HEK293 (cell line): ENCODE data around the gene ARMC7.

Source experiments
- PATZ1 ChIP-seq: fragments of 450-650 bp; formaldehyde crosslinking; IDR thresholded peaks from 2 replicates; pipeline ENCODE4 v1.5.1; 2016; ENCODE audit warnings: missing biosample characterization, missing genetic modification characterization
- PBX3 ChIP-seq: sonication (generic); formaldehyde crosslinking; IDR thresholded peaks from 2 replicates; pipeline ENCODE4 v1.8.1; 2022; ENCODE audit warnings: mild to moderate bottlenecking, moderate library complexity, missing genetic modification reagents
- SP3 ChIP-seq: fragments of 450-650 bp; formaldehyde crosslinking; IDR thresholded peaks from 2 replicates; pipeline ENCODE4 v1.5.1; 2016; ENCODE audit warnings: missing biosample characterization, missing genetic modification characterization
- YY1 ChIP-seq: fragments of 450-650 bp; formaldehyde crosslinking; IDR thresholded peaks from 2 replicates; pipeline ENCODE4 v1.5.1; 2018; ENCODE audit warnings: missing biosample characterization, missing genetic modification characterization
- ZBTB1 ChIP-seq: fragments of 450-650 bp; formaldehyde crosslinking; IDR thresholded peaks from 2 replicates; pipeline ENCODE4 v1.5.1; 2016; ENCODE audit warnings: missing biosample characterization, missing genetic modification characterization
- ZBTB44 ChIP-seq: fragments of 450-650 bp; IDR thresholded peaks from 2 replicates; pipeline ENCODE4 v1.5.1; 2018; ENCODE audit warnings: missing biosample characterization, mild to moderate bottlenecking, missing genetic modification characterization
- ZBTB48 ChIP-seq: fragments of 450-650 bp; formaldehyde crosslinking; IDR thresholded peaks from 2 replicates; pipeline ENCODE4 v1.5.1; 2016; ENCODE audit warnings: missing biosample characterization, missing genetic modification characterization
- ZFHX2 ChIP-seq: fragments of 450-650 bp; formaldehyde crosslinking; conservative IDR thresholded peaks from 2 replicates; pipeline ENCODE4 v1.5.1; 2016; ENCODE audit warnings: missing biosample characterization, missing genetic modification characterization
- ZFP41 ChIP-seq: fragments of 450-650 bp; formaldehyde crosslinking; IDR thresholded peaks from 2 replicates; pipeline ENCODE4 v1.5.1; 2016; ENCODE audit warnings: missing biosample characterization, missing genetic modification characterization, borderline replicate concordance
- ZIC2 ChIP-seq: fragments of 450-650 bp; formaldehyde crosslinking; IDR thresholded peaks from 2 replicates; pipeline ENCODE4 v1.5.1; 2016; ENCODE audit warnings: missing biosample characterization, missing genetic modification characterization
- ZNF121 ChIP-seq: fragments of 450-650 bp; formaldehyde crosslinking; IDR thresholded peaks from 2 replicates; pipeline ENCODE4 v1.5.1; 2016; ENCODE audit warnings: missing biosample characterization, missing genetic modification characterization
- ZNF133 ChIP-seq: fragments of 450-650 bp; formaldehyde crosslinking; IDR thresholded peaks from 2 replicates; pipeline ENCODE4 v1.5.1; 2016; ENCODE audit warnings: missing biosample characterization, missing genetic modification characterization
- ZNF148 ChIP-seq: fragments of 450-650 bp; formaldehyde crosslinking; IDR thresholded peaks from 2 replicates; pipeline ENCODE4 v1.5.0; 2017; ENCODE audit warnings: missing biosample characterization, missing genetic modification characterization, borderline replicate concordance
- ZNF174 ChIP-seq: fragments of 450-650 bp; formaldehyde crosslinking; IDR thresholded peaks from 2 replicates; pipeline ENCODE4 v1.5.0; 2017; ENCODE audit warnings: missing biosample characterization, mild to moderate bottlenecking, missing genetic modification characterization
- ZNF24 ChIP-seq: fragments of 450-650 bp; formaldehyde crosslinking; IDR thresholded peaks from 2 replicates; pipeline ENCODE4 v1.5.1; 2016; ENCODE audit warnings: missing biosample characterization, missing genetic modification characterization
- ZNF302 ChIP-seq: fragments of 450-650 bp; formaldehyde crosslinking; IDR thresholded peaks from 2 replicates; pipeline ENCODE4 v1.5.1; 2016; ENCODE audit warnings: missing biosample characterization, missing genetic modification characterization, low read depth
- ZNF366 ChIP-seq: fragments of 450-650 bp; formaldehyde crosslinking; conservative IDR thresholded peaks from 2 replicates; pipeline ENCODE4 v1.5.1; 2016; ENCODE audit warnings: missing biosample characterization, missing genetic modification characterization
- ZNF426 ChIP-seq: fragments of 450-650 bp; formaldehyde crosslinking; IDR thresholded peaks from 2 replicates; pipeline ENCODE4 v1.5.1; 2017; ENCODE audit warnings: missing biosample characterization, missing genetic modification characterization, mild to moderate bottlenecking, inconsistent platforms, moderate library complexity
- ZNF473 ChIP-seq: fragments of 450-650 bp; formaldehyde crosslinking; IDR thresholded peaks from 2 replicates; pipeline ENCODE4 v1.5.1; 2017; ENCODE audit warnings: missing biosample characterization, missing genetic modification characterization
- ZNF514 ChIP-seq: fragments of 450-650 bp; formaldehyde crosslinking; IDR thresholded peaks from 2 replicates; pipeline ENCODE4 v1.5.1; 2016; ENCODE audit warnings: missing biosample characterization, missing genetic modification characterization
- ZNF521 ChIP-seq: fragments of 450-650 bp; formaldehyde crosslinking; IDR thresholded peaks from 2 replicates; pipeline ENCODE4 v1.5.1; 2017; ENCODE audit warnings: missing biosample characterization, mild to moderate bottlenecking, missing genetic modification characterization
- ZNF610 ChIP-seq: fragments of 450-650 bp; formaldehyde crosslinking; IDR thresholded peaks from 2 replicates; pipeline ENCODE4 v1.5.1; 2016; ENCODE audit warnings: missing biosample characterization, missing genetic modification characterization, borderline replicate concordance
- ZNF623 ChIP-seq: fragments of 450-650 bp; formaldehyde crosslinking; IDR thresholded peaks from 2 replicates; pipeline ENCODE4 v1.5.1; 2016; ENCODE audit warnings: missing biosample characterization, missing genetic modification characterization
- ZNF624 ChIP-seq: fragments of 450-650 bp; formaldehyde crosslinking; IDR thresholded peaks from 2 replicates; pipeline ENCODE4 v1.5.1; 2017; ENCODE audit warnings: missing biosample characterization, missing genetic modification characterization
- ZNF639 ChIP-seq: fragments of 450-650 bp; formaldehyde crosslinking; IDR thresholded peaks from 2 replicates; pipeline ENCODE4 v1.5.1; 2016; ENCODE audit warnings: missing biosample characterization, missing genetic modification characterization
- ZNF664 ChIP-seq: fragments of 450-650 bp; formaldehyde crosslinking; IDR thresholded peaks from 2 replicates; pipeline ENCODE4 v1.5.1; 2016; ENCODE audit warnings: missing biosample characterization, missing genetic modification characterization
- ZNF677 ChIP-seq: fragments of 450-650 bp; IDR thresholded peaks from 2 replicates; pipeline ENCODE4 v1.5.0; 2018; ENCODE audit warnings: missing biosample characterization, mild to moderate bottlenecking, missing genetic modification characterization, moderate library complexity
- ZNF704 ChIP-seq: fragments of 450-650 bp; formaldehyde crosslinking; IDR thresholded peaks from 2 replicates; pipeline ENCODE4 v1.5.1; 2016; ENCODE audit warnings: missing biosample characterization, missing genetic modification characterization
- ZNF747 ChIP-seq: fragments of 450-650 bp; formaldehyde crosslinking; IDR thresholded peaks from 2 replicates; pipeline ENCODE4 v1.5.1; 2016; ENCODE audit warnings: missing biosample characterization, missing genetic modification characterization
- TF ChIP-seq, protein P1 (sequence below): fragments of 450-650 bp; formaldehyde crosslinking; IDR thresholded peaks from 2 replicates; pipeline ENCODE4 v1.5.1; 2016; ENCODE audit warnings: missing biosample characterization, missing genetic modification characterization

ARMC7 gene

DNA sequence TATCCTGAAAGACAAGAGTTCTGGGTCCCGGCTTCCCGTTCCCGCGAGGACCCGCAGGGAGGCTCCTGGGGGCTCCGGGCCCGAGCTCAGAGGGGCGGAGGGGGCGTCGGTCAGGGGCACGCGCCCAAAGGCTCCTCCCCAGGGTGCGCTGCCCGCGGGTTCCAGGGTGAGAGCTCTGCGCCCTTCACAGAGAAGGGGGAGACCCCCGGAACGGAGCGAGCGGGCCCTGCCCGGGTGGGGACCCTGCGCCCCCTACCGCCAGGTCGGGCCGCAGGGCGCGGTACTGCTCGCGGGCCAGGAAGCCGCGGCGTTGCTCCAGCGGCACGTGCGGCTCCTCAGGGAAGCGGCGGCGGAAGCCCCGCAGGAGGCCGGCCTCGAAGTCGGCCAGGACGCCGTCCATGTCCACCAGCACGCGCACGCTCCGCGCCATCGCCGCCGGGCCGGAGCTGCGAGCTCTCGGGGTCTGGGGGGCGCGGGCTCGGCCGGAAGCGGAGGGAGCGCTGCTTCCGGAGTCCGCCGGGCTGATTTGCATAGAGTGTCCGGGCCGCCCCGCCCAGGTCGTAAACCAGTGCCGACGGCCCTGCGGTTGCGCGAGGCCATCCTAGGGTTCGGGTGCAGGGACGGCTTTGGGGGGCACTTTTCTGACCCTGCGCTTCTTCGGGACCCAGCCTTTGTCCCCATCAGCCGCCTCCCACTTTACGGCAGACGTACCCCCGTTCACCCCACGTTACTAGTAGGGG is 21.7 kb downstream of the ARMC7 start, which contains the start of gene NT5C (continued):
- TF ChIP-seq, protein P1, sequence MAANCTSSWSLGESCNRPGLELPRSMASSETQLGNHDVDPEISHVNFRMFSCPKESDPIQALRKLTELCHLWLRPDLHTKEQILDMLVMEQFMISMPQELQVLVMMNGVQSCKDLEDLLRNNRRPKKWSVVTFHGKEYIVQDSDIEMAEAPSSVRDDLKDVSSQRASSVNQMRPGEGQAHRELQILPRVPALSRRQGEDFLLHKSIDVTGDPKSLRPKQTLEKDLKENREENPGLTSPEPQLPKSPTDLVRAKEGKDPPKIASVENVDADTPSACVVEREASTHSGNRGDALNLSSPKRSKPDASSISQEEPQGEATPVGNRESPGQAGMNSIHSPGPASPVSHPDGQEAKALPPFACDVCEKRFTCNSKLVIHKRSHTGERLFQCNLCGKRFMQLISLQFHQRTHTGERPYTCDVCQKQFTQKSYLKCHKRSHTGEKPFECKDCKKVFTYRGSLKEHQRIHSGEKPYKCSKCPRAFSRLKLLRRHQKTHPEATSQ (tag by site-specific recombination): no peak
- peak; percentile 72 for TF ChIP-seq YY1 (tag by site-specific recombination)
- TF ChIP-seq ZNF133 (tag by site-specific recombination): no peak
- no peak for TF ChIP-seq ZNF747 (tag by site-specific recombination)
- no peak for TF ChIP-seq ZFHX2 (tag by site-specific recombination)
- no peak for TF ChIP-seq ZNF426
- TF ChIP-seq ZBTB44: peak; percentile 44
- no peak for TF ChIP-seq ZNF514 (tag by site-specific recombination)
- TF ChIP-seq ZNF174 (tag by site-specific recombination): no peak
- no peak for TF ChIP-seq ZBTB1
- TF ChIP-seq PBX3: peak; percentile 83
- no peak for TF ChIP-seq ZNF521 (tag by site-specific recombination)
- no peak for TF ChIP-seq ZNF623
- TF ChIP-seq ZNF639: no peak
- TF ChIP-seq PATZ1 (tag by site-specific recombination): peak; percentile 77; the same call in 1 of the 2 replicates
- 0 out of 2 replicates have a peak, but pooled peaks have one; percentile 34 for TF ChIP-seq ZNF121
- no peak for TF ChIP-seq ZNF366
- no peak for TF ChIP-seq ZNF677
- TF ChIP-seq ZNF24: no peak
- no peak for TF ChIP-seq ZNF473
- TF ChIP-seq ZBTB48: peak; percentile 83
- TF ChIP-seq ZNF664 (tag by site-specific recombination): no peak
- TF ChIP-seq ZNF302 (tag by site-specific recombination): no peak
- TF ChIP-seq ZNF704 (tag by site-specific recombination): no peak
- no peak for TF ChIP-seq ZFP41 (tag by site-specific recombination)
- TF ChIP-seq SP3: peak; percentile 49
- no peak for TF ChIP-seq ZNF610 (tag by site-specific recombination)
- TF ChIP-seq ZNF148 (tag by site-specific recombination): no peak
- peak; percentile 83 for TF ChIP-seq ZIC2
- TF ChIP-seq ZNF624: no peak
